HepG2 (cell line): ENCODE results near the gene DCPS. TPM values are rescaled to one million over a fixed set of nuclear protein-coding genes. Genes with fewer than 3 reads are reported as not detected.
A peak's percentile ranks its signal among the peaks of the same experiment; 100 is the strongest.

Source experiments
- ATAC-seq: fragments of 200-7000 bp; cut with Tn5 transposase; 3 replicates; pipeline ENCODE4 v1.9.1; 2020; ENCODE audit warnings: mild to moderate bottlenecking, moderate library complexity
- BruUV-seq: library from RNA; stranded (reverse); fragments of 400-500 nt; replicated peaks from 2 replicates; lab custom pipeline; 2021; lab: Mats Ljungman, UMichigan
- CTCF ChIA-PET: fragments of 300-600 bp; formaldehyde crosslinking; extraction: SDS; loops from one replicate; lab custom pipeline; 2021; ENCODE audit warnings: low total read pairs, inconsistent platforms, low intra/inter-chr PET ratio; lab: Yijun Ruan, JAX
- POLR2A ChIA-PET: fragments of 350-600 bp; sonication (Branson Sonifier 250); formaldehyde crosslinking; loops from one replicate; lab custom pipeline; 2020; ENCODE audit warnings: antibody characterized with exemption, inconsistent platforms; lab: Yijun Ruan, JAX
- DNase-seq: peaks from one replicate; pipeline ENCODE4 v3.0.0-alpha.2; 2015; ENCODE audit warnings: low spot score
- FAIRE-seq: peaks from 3 replicates; lab custom pipeline; 2011; peaks lifted over from hg19 to GRCh38; lab: Jason Lieb, UNC
- H2AFZ ChIP-seq: one replicate; pipeline ENCODE4 v1.6.1; 2011; ENCODE audit warnings: low read length, inconsistent platforms
- H3K27ac ChIP-seq: fragments of 300-600 bp; 3 replicates; pipeline ENCODE4 v1.8.0; 2011; ENCODE audit warnings: mixed run types, mild to moderate bottlenecking, mixed read lengths, low read length, inconsistent platforms; ENCODE audit not compliant: insufficient read depth; ENCODE audit errors: extremely low read length
- H3K27me3 ChIP-seq, 2 experiments: fragments of 200-600 bp in 1 of 2; 2 replicates in 1 of 2; 3 replicates in 1 of 2; pipeline versions ENCODE4 v1.6.0 to v1.8.0; 2011; ENCODE audit warnings: low read length in 2 of 2, mild to moderate bottlenecking in 2 of 2, moderate library complexity in 2 of 2, inconsistent platforms in 1 of 2; ENCODE audit not compliant: insufficient read depth in 2 of 2, control insufficient read depth in 1 of 2
- H3K36me3 ChIP-seq, 2 experiments: fragments of 200-600 bp in 1 of 2; replicated peaks in 1 of 2; 2 replicates in 1 of 2; 3 replicates in 1 of 2; pipeline versions ENCODE4 v1.5.1 to v1.8.0; 2011; ENCODE audit warnings: low read length in 2 of 2, inconsistent platforms in 1 of 2; ENCODE audit not compliant: insufficient read depth in 2 of 2, control insufficient read depth in 1 of 2
- H3K4me1 ChIP-seq: 2 replicates; pipeline ENCODE4 v1.5.1; 2012; ENCODE audit warnings: low read length, inconsistent platforms; ENCODE audit not compliant: insufficient read depth
- H3K4me2 ChIP-seq: 2 replicates; pipeline ENCODE4 v1.6.0; 2011; ENCODE audit warnings: low read depth, low read length, inconsistent platforms
- H3K4me3 ChIP-seq, 3 experiments: fragments of 200-600 bp in 1 of 3; sonication (generic), shearing (Covaris generic) in 1 of 3; replicated peaks in 1 of 3; 2 replicates each; pipeline ENCODE4 v1.5.1; 2011 to 2016; ENCODE audit warnings: low read length in 3 of 3, inconsistent platforms in 2 of 3, low read depth in 2 of 3, mild to moderate bottlenecking in 2 of 3, control low read depth in 1 of 3, mixed read lengths in 1 of 3; ENCODE audit not compliant: insufficient read depth in 1 of 3
- H3K79me2 ChIP-seq: one replicate; pipeline ENCODE4 v1.6.1; 2011; ENCODE audit warnings: low read length, inconsistent platforms; ENCODE audit not compliant: insufficient read depth
- H3K9ac ChIP-seq: 2 replicates; pipeline ENCODE4 v1.6.0; 2011; ENCODE audit warnings: mild to moderate bottlenecking, low read depth, low read length, inconsistent platforms; ENCODE audit not compliant: insufficient read depth
- H3K9me3 ChIP-seq: 2 replicates; pipeline ENCODE4 v1.5.1; 2012; ENCODE audit warnings: mild to moderate bottlenecking, low read length
- H4K20me1 ChIP-seq: 2 replicates; pipeline ENCODE4 v1.6.0; 2011; ENCODE audit warnings: inconsistent platforms, mild to moderate bottlenecking, low read length, moderate library complexity; ENCODE audit not compliant: insufficient read depth
- BORCS8-MEF2B ChIP-seq: sonication (generic); formaldehyde crosslinking; IDR thresholded peaks from 2 replicates; pipeline ENCODE4 v1.8.0; 2022; ENCODE audit warnings: mild to moderate bottlenecking, missing genetic modification reagents
- CBX5 ChIP-seq: sonication (generic); formaldehyde crosslinking; IDR thresholded peaks from 2 replicates; pipeline ENCODE4 v1.4.0; 2020; ENCODE audit warnings: missing genetic modification reagents, borderline replicate concordance
- ESRRA ChIP-seq: sonication (generic); formaldehyde crosslinking; IDR thresholded peaks from 2 replicates; pipeline ENCODE4 v1.5.1; 2020; ENCODE audit warnings: mild to moderate bottlenecking, low read depth, missing genetic modification reagents
- KDM6A ChIP-seq: IDR thresholded peaks from 2 replicates; pipeline ENCODE4 v1.6.1; 2016; ENCODE audit warnings: low read depth
- NR2F1 ChIP-seq, 2 experiments: fragments of 450-650 bp in 1 of 2; formaldehyde crosslinking in 1 of 2; IDR thresholded peaks; 2 replicates each; pipeline versions ENCODE4 v1.5.0 to v1.6.1; 2016 to 2020; ENCODE audit warnings: mild to moderate bottlenecking in 1 of 2, missing compliant biosample characterization in 1 of 2, missing genetic modification reagents in 1 of 2, moderate library complexity in 1 of 2
- PATZ1 ChIP-seq: sonication (generic); formaldehyde crosslinking; IDR thresholded peaks from 2 replicates; pipeline ENCODE4 v1.4.0; 2020; ENCODE audit warnings: missing genetic modification reagents
- PAXIP1 ChIP-seq: sonication (generic); formaldehyde crosslinking; conservative IDR thresholded peaks from 2 replicates; pipeline ENCODE4 v1.4.0; 2020; ENCODE audit warnings: mild to moderate bottlenecking, missing genetic modification reagents, moderate library complexity
- PPARG ChIP-seq: conservative IDR thresholded peaks from 2 replicates; pipeline ENCODE4 v1.6.1; 2016; ENCODE audit warnings: missing biosample characterization, missing genetic modification reagents
- SKI ChIP-seq: fragments of 450-650 bp; IDR thresholded peaks from one replicate; pipeline ENCODE4 v1.6.1; 2018; ENCODE audit warnings: mild to moderate bottlenecking; ENCODE audit not compliant: partially characterized antibody
- TCF7L2 ChIP-seq: IDR thresholded peaks from 2 replicates; pipeline ENCODE4 v1.6.1; 2011; ENCODE audit warnings: mild to moderate bottlenecking, low read depth, low read length, moderate library complexity
- ZBTB33 ChIP-seq: sonication (generic); formaldehyde crosslinking; IDR thresholded peaks from 2 replicates; pipeline ENCODE4 v1.4.0; 2020; ENCODE audit warnings: missing genetic modification reagents
- ZNF34 ChIP-seq: sonication (generic); formaldehyde crosslinking; IDR thresholded peaks from 2 replicates; pipeline ENCODE4 v1.4.0; 2020; ENCODE audit warnings: mild to moderate bottlenecking, missing genetic modification reagents, borderline replicate concordance
- ZNF598 ChIP-seq: sonication (generic); formaldehyde crosslinking; IDR thresholded peaks from 2 replicates; pipeline ENCODE4 v1.5.1; 2020; ENCODE audit warnings: mild to moderate bottlenecking, missing genetic modification reagents, borderline replicate concordance
- ZNF768 ChIP-seq: sonication (generic); formaldehyde crosslinking; IDR thresholded peaks from 2 replicates; pipeline ENCODE4 v1.4.0; 2020; ENCODE audit warnings: missing genetic modification reagents
- WGBS: methylation state at CpG from one replicate; pipeline ENCODE4 v1.1.6; 2017; ENCODE audit warnings: low lambda C conversion rate; 5-methylcytosine and 5-hydroxymethylcytosine counted together
- in situ Hi-C: cut with HindIII; loops from 2 replicates; pipeline ENCODE4 v1.10.0; 2017; ENCODE audit warnings: low pct_unique_long_range_greater_than_20kb; ENCODE audit not compliant: extremely low pct_ligation_motif_present
- intact Hi-C: fragments of 100-400 bp; cut with micrococcal nuclease; formaldehyde crosslinking; loops from one replicate; pipeline ENCODE4 v1.10.0; 2022; ENCODE audit not compliant: unreplicated experiment
- polyA plus RNA-seq, 8 experiments: library from polyadenylated mRNA; depleted of rRNA in 3 of 8; stranded (reverse) in 7 of 8; unstranded in 1 of 8; fragments of >200 nt; fragmentation: Illumina TruSeq in 4 of 8; extraction: Trizol in 4 of 8; gene quantifications; 2 replicates each; pipeline versions ENCODE4 v1.2.1 to v1.2.3, GENCODE V29; 2011 to 2016; ENCODE audit warnings: low read depth in 4 of 8, missing spikeins in 1 of 8, mixed read lengths in 1 of 8; ENCODE audit not compliant: insufficient read depth in 1 of 8
- total RNA-seq, 5 experiments: library from RNA; depleted of rRNA; stranded (reverse); fragments of >200 nt; fragmentation: Illumina TruSeq; extraction: Trizol; gene quantifications; 2 replicates each; pipeline ENCODE4 v1.2.3, GENCODE V29; 2016; ENCODE audit warnings: low read depth in 1 of 5

DCPS gene
- total and polyA plus RNA-seq, 2 of the 13 experiments (the other 11 are each of a cell fraction or from before 2014, with no cell fraction given), result 21.9 to 22.5 TPM

- TF ChIP-seq PATZ1 (CRISPR knock-in tag) (0 out of 2 replicates have a peak, but pooled peaks have one; percentile 15), KDM6A (CRISPR knock-in tag) (no peak), ZNF34 (CRISPR knock-in tag) (no peak), PAXIP1 (CRISPR knock-in tag) (0 out of 2 replicates have a peak, but pooled peaks have one; percentile 16), BORCS8-MEF2B (CRISPR knock-in tag) (0 out of 2 replicates have a peak, but pooled peaks have one; percentile 7)
Measured at GRCh38 chr11:126337126-126337473, 33.2 kb downstream of the DCPS start (continued).

- no peaks in the 10 kb centered on the region for H3K27me3 ChIP-seq
- no peak overlapping the region for H3K4me3 ChIP-seq
- peak overlapping the region; percentile 48 for H3K4me2 ChIP-seq
- in situ Hi-C loops, result no loop called here
- H4K20me1 ChIP-seq, result no peaks in the 10 kb centered on the region
- H3K36me3 ChIP-seq, result peaks cover 9 to 32% of the 10 kb centered on the region in 2 experiments; a peak in 4 of 5 replicates
- CTCF ChIA-PET, result no interaction called here
- no peak overlapping the region for H3K9ac ChIP-seq
- peak; percentile 84 for ATAC-seq
- intact Hi-C loops, result no loop called here
- WGBS, result 91% methylated on average over 12 of the region's 15 CpGs
- H3K9me3 ChIP-seq, result no peaks in the 10 kb centered on the region
- POLR2A ChIA-PET, result interaction anchor here (1.2 to 1.8 kb wide), 2 partner anchors 18 to 19 kb away, joined by 3 to 8 read pairs; partner anchors contain the start of gene ST3GAL4
- BruUV-seq, result no TSS peak
- H2AFZ ChIP-seq, result no peak overlapping the region
- no peak for FAIRE-seq
- H3K4me1 ChIP-seq, result peaks cover 29% of the 10 kb centered on the region
- DNase-seq, result peak; percentile 49
- peak overlapping the region; percentile 6 for H3K27ac ChIP-seq
- no peaks in the 10 kb centered on the region for H3K79me2 ChIP-seq
- no peak for TF ChIP-seq NR2F1 (CRISPR knock-in tag; IDR thresholded peaks at IDR 0.05)
- TF ChIP-seq ZNF598 (CRISPR knock-in tag), result no peak
- TF ChIP-seq ZNF768 (CRISPR knock-in tag), result no peak
- peak; percentile 28 for TF ChIP-seq SKI
- TF ChIP-seq PPARG (CRISPR knock-in tag), result 0 out of 2 replicates have a peak, but pooled peaks have one; percentile 26
- no peak for TF ChIP-seq TCF7L2
- no peak for TF ChIP-seq CBX5 (CRISPR knock-in tag)
- peak; percentile 57; the same call in 1 of the 2 replicates for TF ChIP-seq ZBTB33 (CRISPR knock-in tag)
- TF ChIP-seq ESRRA (CRISPR knock-in tag), result 0 out of 2 replicates have a peak, but pooled peaks have one; percentile 27
Measured at GRCh38 chr11:126337474-126338241, 33.8 kb downstream of the DCPS start.
